HEK293 (cell line): ENCODE measurements around the gene APPL2.

ENCODE experiments used
- MZF1 ChIP-seq: fragments of 450-650 bp; formaldehyde crosslinking; IDR thresholded peaks from 2 replicates; pipeline ENCODE4 v1.5.1; 2017; ENCODE audit warnings: missing biosample characterization, missing genetic modification characterization, borderline replicate concordance
- SP2 ChIP-seq: fragments of 450-650 bp; formaldehyde crosslinking; IDR thresholded peaks from 2 replicates; pipeline ENCODE4 v1.5.1; 2016; ENCODE audit warnings: missing biosample characterization, missing genetic modification characterization
- ZNF239 ChIP-seq: fragments of 450-650 bp; formaldehyde crosslinking; IDR thresholded peaks from 2 replicates; pipeline ENCODE4 v1.5.1; 2016; ENCODE audit warnings: missing biosample characterization, missing genetic modification characterization
- ZNF654 ChIP-seq: fragments of 450-650 bp; formaldehyde crosslinking; IDR thresholded peaks from 2 replicates; pipeline ENCODE4 v1.5.1; 2016; ENCODE audit warnings: low read depth, missing biosample characterization, missing genetic modification characterization
- TF ChIP-seq, protein P1 (sequence below): fragments of 450-650 bp; formaldehyde crosslinking; IDR thresholded peaks from 2 replicates; pipeline ENCODE4 v1.5.1; 2016; ENCODE audit warnings: missing biosample characterization, missing genetic modification characterization
- TF ChIP-seq, protein P2 (sequence below): fragments of 450-650 bp; formaldehyde crosslinking; IDR thresholded peaks from 2 replicates; pipeline ENCODE4 v1.5.1; 2016; ENCODE audit warnings: missing biosample characterization, missing genetic modification characterization

DNA sequence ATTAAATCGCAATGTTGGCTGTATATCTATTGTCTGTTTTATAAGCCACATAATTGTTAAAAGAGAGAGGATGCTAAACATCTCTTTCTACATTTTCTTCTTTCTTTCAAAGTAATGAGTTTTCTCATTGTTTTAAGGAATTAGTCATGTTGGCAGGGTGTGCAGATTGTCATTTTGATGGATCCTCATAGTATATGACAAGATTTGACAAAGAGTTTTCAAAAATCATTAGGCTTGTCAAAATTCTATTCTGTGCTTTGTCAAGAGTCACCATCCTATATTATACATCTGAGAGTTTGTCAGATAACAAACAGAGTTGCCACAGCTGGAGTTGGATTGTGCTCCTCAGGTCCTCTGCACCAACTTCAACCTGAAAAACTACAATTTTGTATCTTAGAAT is 35.4 kb upstream of the APPL2 start:
- TF ChIP-seq, protein P1, sequence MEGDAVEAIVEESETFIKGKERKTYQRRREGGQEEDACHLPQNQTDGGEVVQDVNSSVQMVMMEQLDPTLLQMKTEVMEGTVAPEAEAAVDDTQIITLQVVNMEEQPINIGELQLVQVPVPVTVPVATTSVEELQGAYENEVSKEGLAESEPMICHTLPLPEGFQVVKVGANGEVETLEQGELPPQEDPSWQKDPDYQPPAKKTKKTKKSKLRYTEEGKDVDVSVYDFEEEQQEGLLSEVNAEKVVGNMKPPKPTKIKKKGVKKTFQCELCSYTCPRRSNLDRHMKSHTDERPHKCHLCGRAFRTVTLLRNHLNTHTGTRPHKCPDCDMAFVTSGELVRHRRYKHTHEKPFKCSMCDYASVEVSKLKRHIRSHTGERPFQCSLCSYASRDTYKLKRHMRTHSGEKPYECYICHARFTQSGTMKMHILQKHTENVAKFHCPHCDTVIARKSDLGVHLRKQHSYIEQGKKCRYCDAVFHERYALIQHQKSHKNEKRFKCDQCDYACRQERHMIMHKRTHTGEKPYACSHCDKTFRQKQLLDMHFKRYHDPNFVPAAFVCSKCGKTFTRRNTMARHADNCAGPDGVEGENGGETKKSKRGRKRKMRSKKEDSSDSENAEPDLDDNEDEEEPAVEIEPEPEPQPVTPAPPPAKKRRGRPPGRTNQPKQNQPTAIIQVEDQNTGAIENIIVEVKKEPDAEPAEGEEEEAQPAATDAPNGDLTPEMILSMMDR (tag by site-specific recombination): no peak
- TF ChIP-seq MZF1 (tag by site-specific recombination): no peak
- no peak for TF ChIP-seq SP2 (tag by site-specific recombination)
- no peak for TF ChIP-seq ZNF654 (tag by site-specific recombination)
- TF ChIP-seq ZNF239: no peak
- TF ChIP-seq, protein P2, sequence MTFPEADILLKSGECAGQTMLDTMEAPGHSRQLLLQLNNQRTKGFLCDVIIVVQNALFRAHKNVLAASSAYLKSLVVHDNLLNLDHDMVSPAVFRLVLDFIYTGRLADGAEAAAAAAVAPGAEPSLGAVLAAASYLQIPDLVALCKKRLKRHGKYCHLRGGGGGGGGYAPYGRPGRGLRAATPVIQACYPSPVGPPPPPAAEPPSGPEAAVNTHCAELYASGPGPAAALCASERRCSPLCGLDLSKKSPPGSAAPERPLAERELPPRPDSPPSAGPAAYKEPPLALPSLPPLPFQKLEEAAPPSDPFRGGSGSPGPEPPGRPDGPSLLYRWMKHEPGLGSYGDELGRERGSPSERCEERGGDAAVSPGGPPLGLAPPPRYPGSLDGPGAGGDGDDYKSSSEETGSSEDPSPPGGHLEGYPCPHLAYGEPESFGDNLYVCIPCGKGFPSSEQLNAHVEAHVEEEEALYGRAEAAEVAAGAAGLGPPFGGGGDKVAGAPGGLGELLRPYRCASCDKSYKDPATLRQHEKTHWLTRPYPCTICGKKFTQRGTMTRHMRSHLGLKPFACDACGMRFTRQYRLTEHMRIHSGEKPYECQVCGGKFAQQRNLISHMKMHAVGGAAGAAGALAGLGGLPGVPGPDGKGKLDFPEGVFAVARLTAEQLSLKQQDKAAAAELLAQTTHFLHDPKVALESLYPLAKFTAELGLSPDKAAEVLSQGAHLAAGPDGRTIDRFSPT (tag by site-specific recombination): no peak
